GM18951 (cell line): ENCODE measurements around the gene SUPT20HL2.

ENCODE experiments used
- POLR2A ChIP-seq: IDR thresholded peaks from 4 replicates; pipeline ENCODE4 v1.6.1; 2011; ENCODE audit warnings: mild to moderate bottlenecking; ENCODE audit not compliant: insufficient read length, insufficient read depth; ENCODE audit errors: extremely low read depth
- in situ Hi-C: fragments of 300-500 bp; cut with MboI; formaldehyde crosslinking; loops from one replicate; pipeline ENCODE4 v1.12.0; 2022; ENCODE audit warnings: low sequenced_read_pairs, mixed read lengths, inconsistent platforms; ENCODE audit not compliant: unreplicated experiment

SUPT20HL2 gene

GRCh38 chrX:24298191-24298590 is 15.7 kb downstream of the SUPT20HL2 start:
- no peak for TF ChIP-seq POLR2A
- in situ Hi-C loops = no loop called here

- TF ChIP-seq POLR2A = no peak
- in situ Hi-C loops = no loop called here
Observed at GRCh38 chrX:24294619-24295018, 19.2 kb downstream of the SUPT20HL2 start.

- TF ChIP-seq POLR2A = no peak
- in situ Hi-C loops = no loop called here
Observed at GRCh38 chrX:24293412-24293811, 20.5 kb downstream of the SUPT20HL2 start.

GRCh38 chrX:24292353-24292752 is 21.5 kb downstream of the SUPT20HL2 start:
- no peak for TF ChIP-seq POLR2A

GRCh38 chrX:24285082-24285481 is 28.8 kb downstream of the SUPT20HL2 start:
- in situ Hi-C loops = no loop called here
- TF ChIP-seq POLR2A = no peak

More at GRCh38 chrX:24292353-24292752, 21.5 kb downstream of the SUPT20HL2 start:
- in situ Hi-C loops = no loop called here

- in situ Hi-C loops = no loop called here
- TF ChIP-seq POLR2A = no peak
Observed at GRCh38 chrX:24283127-24283794, 30.6 kb downstream of the SUPT20HL2 start.

- in situ Hi-C loops = no loop called here
- no peak for TF ChIP-seq POLR2A
Observed at GRCh38 chrX:24282381-24283126, 31.3 kb downstream of the SUPT20HL2 start.

- TF ChIP-seq POLR2A = no peak
- in situ Hi-C loops = no loop called here
Observed at GRCh38 chrX:24277405-24277804, 36.5 kb downstream of the SUPT20HL2 start.

GRCh38 chrX:24276015-24276414 is 37.9 kb downstream of the SUPT20HL2 start:
- TF ChIP-seq POLR2A = no peak
- in situ Hi-C loops = no loop called here

- no peak for TF ChIP-seq POLR2A
- in situ Hi-C loops = no loop called here
Observed at GRCh38 chrX:24271262-24271661, 42.6 kb downstream of the SUPT20HL2 start.

GRCh38 chrX:24268786-24269185 is 45.1 kb downstream of the SUPT20HL2 start:
- in situ Hi-C loops = no loop called here
- TF ChIP-seq POLR2A = no peak

- in situ Hi-C loops = no loop called here
- TF ChIP-seq POLR2A = no peak
Observed at GRCh38 chrX:24266996-24267395, 46.9 kb downstream of the SUPT20HL2 start.

- in situ Hi-C loops = no loop called here
- no peak for TF ChIP-seq POLR2A
Observed at GRCh38 chrX:24264383-24264782, 49.5 kb downstream of the SUPT20HL2 start.

- in situ Hi-C loops = no loop called here
- TF ChIP-seq POLR2A = no peak
Observed at GRCh38 chrX:24262309-24262708, 51.6 kb downstream of the SUPT20HL2 start.
